ENCODE data around the gene PSEN1. TPM values are rescaled to one million over a fixed set of nuclear protein-coding genes. Genes with fewer than 3 reads are reported as not detected.

PSEN1 gene
- total RNA-seq, 1 experiment from 2014 or later: 26.9 TPM

DNA sequence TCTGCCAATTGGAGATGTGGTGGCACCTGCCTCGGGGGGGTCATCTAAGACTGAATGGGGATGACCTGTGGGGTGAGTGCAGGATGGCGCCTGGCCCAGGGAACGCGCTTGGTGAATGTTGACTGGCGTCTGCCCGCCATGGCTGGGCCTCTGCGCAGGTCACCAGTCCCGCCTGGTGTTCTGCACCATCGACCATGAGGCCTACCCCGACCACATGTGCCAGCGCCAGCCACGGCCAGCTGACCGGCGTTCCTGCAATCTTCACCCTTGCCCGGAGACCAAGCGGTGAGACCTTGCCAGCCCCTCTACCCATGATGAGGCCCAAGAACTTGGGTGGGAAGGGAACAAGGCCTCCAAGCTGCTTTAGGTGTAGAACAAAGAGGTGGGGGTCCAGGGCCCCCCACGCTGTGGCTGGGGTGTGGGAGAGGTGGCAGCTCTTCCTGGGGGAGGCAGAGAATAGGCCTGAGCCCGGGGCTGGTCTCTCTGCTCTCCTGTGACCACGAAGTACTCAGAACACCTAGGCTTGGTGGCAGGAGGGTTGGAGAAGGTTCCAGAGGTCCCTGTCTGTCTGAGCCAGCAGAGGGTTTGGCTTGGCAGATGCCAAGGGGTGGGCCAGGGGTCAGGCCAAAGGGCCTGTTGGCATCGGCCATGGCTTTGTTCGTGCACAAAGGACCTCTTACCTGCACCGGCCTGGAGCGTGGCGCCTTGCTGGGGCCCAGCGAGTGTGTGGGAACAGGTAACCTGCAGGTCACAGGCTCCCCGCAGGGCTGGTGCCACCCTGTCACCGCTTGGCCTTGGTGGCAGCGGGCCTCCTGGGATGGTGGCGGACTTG lies 116.4 kb downstream of the PSEN1 start:
- Histone ChIP-seq H3K27ac (ENCODE audit: low read depth, low read length) (no peak overlapping the region), H3K79me2 (ENCODE audit: insufficient read depth, low read length) (no peaks in the 10 kb centered on the region), H3K4me2 (ENCODE audit: low read length) (no peak overlapping the region), H2AFZ (ENCODE audit: low read depth, low read length, poor library complexity, severe bottlenecking) (no peak overlapping the region), H3K9me3 (ENCODE audit: control insufficient read depth in 1 of 2, insufficient read depth in 1 of 2, low read depth in 1 of 2, low read length in 2 of 2) (no peaks in the 10 kb centered on the region), H4K20me1 (ENCODE audit: insufficient read depth) (no peaks in the 10 kb centered on the region), H3K4me1 (ENCODE audit: control insufficient read depth in 1 of 2, insufficient read depth in 2 of 2, low read length in 2 of 2) (no peaks in the 10 kb centered on the region), H3K36me3 (ENCODE audit: control insufficient read depth in 1 of 2, insufficient read depth in 2 of 2, low read length in 2 of 2) (no peaks in the 10 kb centered on the region; a peak in 1 of 4 replicates), H3K9ac (ENCODE audit: low read length) (no peak overlapping the region), H3K9me2 (ENCODE audit: insufficient read depth) (no peaks in the 10 kb centered on the region), H3K27me3 (ENCODE audit: insufficient read depth, low read length) (no peaks in the 10 kb centered on the region), H3K4me3 (replicated peaks in 1 of 2; ENCODE audit: low read depth in 1 of 2, low read length in 2 of 2) (no peak overlapping the region)
- intact Hi-C loops (cut with micrococcal nuclease): no loop called here
- DNase-seq (ENCODE audit: low read depth, low spot score) (no peak), ATAC-seq (no peak)
- RAD21 ChIA-PET (ENCODE audit: low non-redundant PET in 1 of 2, low total read pairs in 2 of 2, uncharacterized antibody in 2 of 2, unreplicated experiment in 2 of 2): no interaction called here
- BruUV-seq (replicated peaks): no TSS peak
- TF ChIP-seq, protein P1, sequence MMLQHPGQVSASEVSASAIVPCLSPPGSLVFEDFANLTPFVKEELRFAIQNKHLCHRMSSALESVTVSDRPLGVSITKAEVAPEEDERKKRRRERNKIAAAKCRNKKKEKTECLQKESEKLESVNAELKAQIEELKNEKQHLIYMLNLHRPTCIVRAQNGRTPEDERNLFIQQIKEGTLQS (IDR thresholded peaks at IDR 0.05): no peak
- TF ChIP-seq EZH2phosphoT487 (IDR thresholded peaks at IDR 0.05; ENCODE audit: borderline replicate concordance) (no peak), ZFX (IDR thresholded peaks at IDR 0.05) (no peak), CBX3 (IDR thresholded peaks at IDR 0.05; ENCODE audit: low read depth) (no peak), SRF (IDR thresholded peaks at IDR 0.05; ENCODE audit: low read depth) (no peak), CEBPB (IDR thresholded peaks at IDR 0.05; ENCODE audit: low read depth) (no peak), POLR2A (IDR thresholded peaks at IDR 0.05; ENCODE audit: borderline replicate concordance, extremely low read depth, insufficient read depth, insufficient read length) (no peak), ELF1 (IDR thresholded peaks at IDR 0.05; ENCODE audit: borderline replicate concordance, low read depth) (no peak), REST (IDR thresholded peaks at IDR 0.05; ENCODE audit: low read depth) (no peak), TCF7L2 (IDR thresholded peaks at IDR 0.05; ENCODE audit: borderline replicate concordance, extremely low read depth, insufficient read depth, insufficient read length) (no peak), SIN3A (IDR thresholded peaks at IDR 0.05; ENCODE audit: low read depth) (no peak), RAD21 (IDR thresholded peaks at IDR 0.05; ENCODE audit: low read depth) (no peak), JUND (IDR thresholded peaks at IDR 0.05) (no peak)
- CTCF ChIA-PET: no interaction called here
- POLR2A ChIA-PET: no interaction called here

Measured in HCT116 (cell line).